ENCODE results near the gene CABCOCO1.

CABCOCO1 gene, protein sequence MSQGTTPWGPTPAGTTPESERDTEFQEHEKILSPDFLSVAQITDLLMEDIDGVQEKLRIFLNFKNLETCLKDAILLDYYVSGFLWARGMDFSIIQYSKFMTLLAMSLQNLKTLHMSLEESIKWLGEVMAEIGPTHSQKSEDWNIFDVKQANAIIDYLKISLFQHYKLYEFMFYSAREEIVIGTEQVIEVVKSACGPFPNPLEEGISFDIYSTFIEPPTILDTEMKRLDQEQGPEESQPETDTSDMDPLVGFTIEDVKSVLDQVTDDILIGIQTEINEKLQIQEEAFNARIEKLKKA

DNA sequence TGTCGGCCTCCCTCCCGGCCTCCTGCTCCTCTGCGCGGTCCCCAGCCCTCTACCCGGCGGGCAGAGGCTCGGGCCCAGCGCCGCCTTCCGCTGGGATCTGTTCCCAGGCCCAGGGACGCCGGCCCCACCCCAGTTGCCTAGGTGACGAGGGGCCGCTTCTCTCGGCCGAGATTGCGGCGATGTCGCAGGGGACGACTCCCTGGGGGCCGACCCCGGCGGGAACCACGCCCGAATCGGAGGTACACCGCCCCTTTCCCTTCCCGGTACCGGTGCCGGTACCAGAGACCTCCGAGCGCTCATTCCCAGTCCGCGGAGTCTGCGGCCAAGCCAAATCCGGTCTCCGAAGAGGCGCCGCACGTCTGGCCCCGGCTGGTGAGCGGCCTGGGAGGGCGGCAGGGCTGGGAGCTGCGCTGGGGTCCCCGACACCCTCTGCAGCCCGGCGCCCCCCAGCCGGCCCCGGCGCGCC lies at the start of gene CABCOCO1:
Gene CABCOCO1, plus strand, starts transcription at position 136 of the 466 bp plus-strand sequence. Its CDS starts 44 bp downstream, at position 180.
- DNase-seq (ENCODE audit: low spot score): peak; percentile 92

DNA sequence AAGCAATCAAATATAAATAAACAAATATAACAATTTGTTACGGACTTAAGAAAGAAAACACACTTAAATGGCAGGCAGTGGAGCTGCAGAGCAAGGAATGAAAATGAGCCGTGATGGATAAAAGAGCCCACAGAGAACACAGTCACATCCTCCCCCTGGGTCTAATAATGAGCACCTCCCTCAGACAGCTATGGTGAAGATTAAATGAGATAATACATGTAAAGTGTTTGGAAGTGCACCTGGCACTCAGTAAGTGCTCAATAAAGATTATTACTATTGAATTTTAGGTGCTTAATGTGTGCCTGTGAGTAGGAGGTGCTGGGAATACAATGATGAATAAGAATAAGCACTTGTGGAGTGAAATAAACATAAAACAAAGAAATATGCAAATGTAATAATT lies 49.1 kb upstream of the CABCOCO1 start:
- no peak for DNase-seq (ENCODE audit: low spot score)

DNA sequence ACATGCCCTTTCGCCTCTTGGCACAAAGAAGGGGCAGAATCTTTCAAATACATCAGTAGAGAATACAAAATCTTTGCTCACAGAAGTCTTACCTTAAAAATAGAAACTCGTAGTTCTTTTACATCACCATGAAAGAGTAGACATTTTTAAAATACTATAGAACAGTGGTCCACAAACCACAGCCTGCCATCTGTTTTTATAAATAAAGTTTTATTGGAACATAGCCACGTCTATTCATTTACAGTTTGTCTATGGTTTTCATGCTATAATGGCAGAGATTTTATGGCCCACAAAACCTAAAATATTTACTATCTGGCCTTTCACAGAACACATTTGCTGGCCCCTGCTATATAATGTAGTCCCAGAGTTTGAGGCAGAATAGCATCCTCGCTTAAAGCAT lies 46.1 kb upstream of the CABCOCO1 start:
- no peak for DNase-seq (ENCODE audit: low spot score)

DNA sequence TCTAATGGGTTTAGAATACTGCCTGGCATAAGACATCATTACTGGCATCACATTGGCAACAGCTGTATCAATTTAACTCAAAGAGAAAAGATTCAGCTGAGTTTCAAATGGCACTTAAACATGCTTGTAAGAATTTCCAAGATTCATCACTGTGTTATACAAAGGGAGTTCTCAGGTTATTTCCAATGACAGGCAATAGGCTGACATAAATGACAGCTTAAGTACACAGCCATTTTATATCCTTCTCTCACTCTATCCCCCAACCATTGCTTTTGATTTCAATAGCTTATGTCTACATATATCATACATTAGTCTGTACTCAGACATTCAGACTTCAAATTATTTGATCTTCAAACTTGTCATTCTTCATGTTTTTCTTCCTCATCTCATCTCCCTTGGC lies 45.5 kb upstream of the CABCOCO1 start:
- DNase-seq (ENCODE audit: low spot score): no peak

DNA sequence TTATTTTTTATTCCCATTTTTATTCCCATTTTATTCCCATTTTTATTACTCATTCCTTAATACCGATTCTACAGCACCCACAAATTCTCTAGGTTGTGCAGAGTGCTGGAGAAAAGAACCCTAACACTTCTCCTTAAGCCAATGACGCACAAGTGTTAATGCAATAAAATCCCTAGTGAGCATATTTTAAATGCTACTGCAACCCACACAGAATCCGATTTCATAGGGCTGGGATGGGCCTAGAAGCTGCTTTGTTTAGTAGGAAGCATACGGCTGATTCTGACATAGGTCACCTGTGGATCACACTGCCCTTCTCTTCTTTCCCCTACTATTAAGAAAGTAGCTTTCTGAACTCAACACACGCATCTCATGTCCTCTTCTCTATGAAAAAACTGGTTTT lies 45.1 kb upstream of the CABCOCO1 start:
- DNase-seq (ENCODE audit: low spot score): no peak

DNA sequence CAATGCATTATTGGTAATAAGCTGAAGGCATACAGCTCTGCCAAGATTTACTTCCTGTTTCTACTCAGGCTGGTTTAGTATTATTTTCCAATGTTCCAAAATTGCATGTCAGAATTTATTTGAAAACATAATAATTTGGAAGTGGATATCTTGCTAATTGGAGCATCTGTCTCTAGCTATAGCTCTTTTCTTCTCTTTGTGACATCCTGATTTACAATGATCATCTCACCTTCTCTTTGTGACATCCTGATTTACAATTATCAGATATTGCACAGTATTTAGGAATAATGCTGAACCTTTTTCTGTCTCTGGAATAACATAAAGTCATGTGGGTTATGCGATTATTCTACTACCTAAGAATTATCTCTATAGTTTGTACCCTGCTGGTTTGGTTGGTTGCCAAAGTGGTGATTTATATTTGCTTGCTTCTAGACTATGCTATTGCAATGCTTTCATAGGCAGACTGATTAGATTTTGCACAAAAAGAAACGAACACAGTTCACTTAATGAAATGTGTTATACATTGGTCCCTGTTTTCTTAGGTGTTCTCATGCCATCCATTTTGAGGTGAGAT lies 44.3 kb upstream of the CABCOCO1 start:
- no peak for DNase-seq (ENCODE audit: low spot score)

DNA sequence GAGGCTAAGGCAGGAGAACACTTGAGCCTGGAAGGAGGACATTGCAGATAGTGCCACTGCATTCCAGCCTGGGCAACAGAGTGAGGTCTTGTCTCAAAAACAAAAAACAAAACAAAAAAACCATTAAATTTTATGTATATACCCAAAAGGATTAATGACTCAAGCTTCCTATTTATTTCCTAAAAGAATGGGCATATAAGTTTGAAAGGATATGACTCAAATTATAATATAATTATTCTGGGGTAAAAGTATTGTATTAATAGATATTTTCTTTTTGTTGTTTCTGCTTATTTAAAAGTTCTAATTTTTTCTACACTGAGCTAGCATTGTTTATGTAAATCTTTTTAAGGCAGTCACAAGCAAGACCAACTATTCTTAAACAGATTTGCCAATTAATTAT lies 42.2 kb upstream of the CABCOCO1 start:
- DNase-seq (ENCODE audit: low spot score): no peak

DNA sequence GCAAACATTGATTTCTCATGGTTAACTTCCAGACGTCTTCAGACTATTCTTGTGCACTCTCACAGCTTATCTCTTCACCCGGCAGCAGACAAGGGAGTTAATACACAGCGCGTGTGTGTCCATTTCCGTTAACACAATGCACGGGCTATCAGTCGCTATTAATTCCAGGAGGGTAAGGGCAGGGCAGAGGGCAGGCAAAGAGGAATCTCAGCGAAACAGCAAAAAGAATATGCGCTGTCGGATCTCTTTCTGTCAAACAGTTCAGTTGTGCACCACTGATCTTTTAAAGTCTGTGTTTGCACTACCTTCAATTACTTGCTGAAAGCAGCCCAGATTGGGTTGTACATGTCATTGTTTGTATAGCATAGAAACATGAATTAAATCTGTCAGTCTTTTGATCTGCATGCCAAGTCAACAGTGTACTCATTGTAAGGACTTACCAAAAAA lies 41.1 kb upstream of the CABCOCO1 start:
- DNase-seq (ENCODE audit: low spot score): no peak

DNA sequence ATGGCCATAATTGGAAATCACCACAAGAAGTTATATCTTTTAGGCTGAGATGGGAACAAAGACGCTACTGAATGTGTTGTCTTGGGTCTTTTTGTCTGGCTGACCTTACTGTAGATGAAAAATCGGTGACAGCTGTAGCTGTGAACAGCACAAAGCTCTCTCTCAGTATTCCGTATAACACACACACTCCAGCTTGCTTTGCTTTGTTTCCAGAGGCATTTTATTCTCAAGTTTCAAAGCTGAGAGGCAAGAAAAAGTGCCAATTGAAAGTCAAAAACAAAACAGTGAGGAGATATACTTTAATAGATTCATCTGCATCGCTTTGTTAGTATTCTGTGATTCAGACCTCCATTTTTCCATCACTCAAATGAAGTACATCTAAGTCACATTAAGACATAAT lies 39.6 kb upstream of the CABCOCO1 start:
- DNase-seq (ENCODE audit: low spot score): no peak

DNA sequence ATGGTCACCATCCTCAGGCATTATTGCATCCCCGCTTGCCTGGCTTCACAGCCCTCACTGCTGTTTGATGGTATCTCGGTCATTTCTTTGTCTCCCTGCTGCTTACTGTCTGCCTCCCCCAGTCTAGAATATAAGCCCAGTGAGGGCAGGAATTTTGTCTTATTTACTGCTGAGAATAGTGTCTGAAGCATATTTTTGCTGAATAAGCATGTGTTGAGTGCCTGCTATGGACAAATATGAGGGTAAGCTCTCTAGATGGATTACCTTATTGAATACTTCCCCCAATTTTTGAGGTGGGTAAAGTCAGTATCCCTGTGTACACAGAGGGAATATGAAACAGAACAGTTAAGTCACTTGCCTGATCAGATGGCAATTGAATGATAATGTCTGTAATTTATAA lies 36.5 kb upstream of the CABCOCO1 start:
- no peak for DNase-seq (ENCODE audit: low spot score)

DNA sequence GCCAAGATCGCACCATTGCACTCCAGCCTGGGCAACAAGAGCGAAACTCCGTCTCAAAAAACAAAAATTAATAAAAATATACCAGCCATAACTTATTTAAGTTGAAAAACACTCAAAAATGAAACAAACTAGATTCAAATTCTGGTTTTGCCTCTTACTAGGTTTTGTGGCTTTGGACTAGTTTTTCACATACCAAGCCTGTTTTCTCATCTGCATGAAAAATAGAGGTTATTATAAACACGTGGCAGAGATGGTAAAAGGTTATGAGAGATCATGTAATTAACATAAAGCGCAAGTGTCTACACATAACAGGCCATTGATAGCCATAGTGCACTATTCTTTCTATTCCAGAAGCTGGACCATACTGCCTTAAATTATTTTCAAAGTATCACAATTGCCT lies 35.5 kb upstream of the CABCOCO1 start:
- DNase-seq (ENCODE audit: low spot score): no peak

DNA sequence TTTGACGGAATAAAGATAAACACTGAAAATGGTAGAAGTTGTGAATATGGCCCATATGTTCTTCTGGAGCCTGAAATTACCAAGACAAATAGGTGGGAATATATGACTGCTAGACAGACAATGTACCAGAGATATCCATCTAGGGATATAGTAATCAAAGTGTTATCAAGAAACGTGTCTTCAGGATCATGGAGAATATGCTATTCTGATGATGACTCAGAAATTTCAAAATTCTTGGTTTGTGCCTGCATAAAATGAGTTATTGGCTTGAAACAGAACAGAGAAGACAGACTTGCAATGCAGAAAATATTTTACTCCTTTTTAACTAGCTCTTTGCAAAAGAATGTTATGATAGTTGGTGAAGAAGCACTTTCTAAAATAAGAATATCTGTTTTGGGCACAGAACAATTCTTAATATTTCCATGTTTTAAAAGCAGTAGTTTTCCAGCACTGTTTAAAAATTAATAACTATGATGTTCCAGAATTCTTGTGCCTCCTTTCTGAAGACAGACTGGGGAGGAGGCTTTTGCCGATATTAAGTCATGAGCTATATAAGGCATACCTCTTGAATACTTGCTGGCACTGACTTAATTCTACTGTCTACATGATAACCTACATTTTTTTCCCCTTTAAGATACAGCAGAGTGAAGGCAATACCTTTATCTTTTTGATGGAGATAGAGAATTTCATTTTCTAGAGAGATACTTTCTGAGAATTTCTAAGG lies 34.4 kb upstream of the CABCOCO1 start:
- peak; percentile 22 for DNase-seq (ENCODE audit: low spot score)

DNA sequence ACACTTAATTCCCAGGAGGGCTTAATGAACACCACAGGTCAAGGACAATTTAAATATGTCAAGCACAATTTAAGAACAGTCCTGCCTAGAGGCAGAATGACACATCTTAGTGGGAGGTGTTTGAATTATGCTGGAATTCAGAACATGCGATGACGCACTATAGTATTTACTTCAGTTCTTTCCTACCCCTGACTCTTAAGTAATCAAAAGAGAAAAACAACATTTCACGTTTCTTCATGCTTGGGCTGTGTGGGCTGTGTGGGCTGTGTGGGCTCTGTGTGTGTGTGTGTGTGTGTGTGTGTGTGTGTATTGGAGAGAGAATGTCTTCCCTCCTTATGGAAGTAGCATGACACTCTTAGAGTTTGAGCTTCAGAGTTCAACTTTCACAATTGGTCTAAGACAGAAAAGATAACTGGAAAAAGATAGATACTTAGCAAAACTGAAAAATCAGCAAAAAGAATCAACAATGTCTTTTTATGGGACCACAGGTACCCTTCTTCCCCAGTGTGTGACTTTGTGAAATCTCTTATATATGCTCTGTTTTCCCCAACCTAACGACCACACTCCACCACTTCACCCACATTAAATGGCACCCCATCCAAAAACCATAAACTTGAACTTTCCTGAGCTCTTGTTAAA lies 33.7 kb upstream of the CABCOCO1 start:
- peak; percentile 64 for DNase-seq (ENCODE audit: low spot score)

DNA sequence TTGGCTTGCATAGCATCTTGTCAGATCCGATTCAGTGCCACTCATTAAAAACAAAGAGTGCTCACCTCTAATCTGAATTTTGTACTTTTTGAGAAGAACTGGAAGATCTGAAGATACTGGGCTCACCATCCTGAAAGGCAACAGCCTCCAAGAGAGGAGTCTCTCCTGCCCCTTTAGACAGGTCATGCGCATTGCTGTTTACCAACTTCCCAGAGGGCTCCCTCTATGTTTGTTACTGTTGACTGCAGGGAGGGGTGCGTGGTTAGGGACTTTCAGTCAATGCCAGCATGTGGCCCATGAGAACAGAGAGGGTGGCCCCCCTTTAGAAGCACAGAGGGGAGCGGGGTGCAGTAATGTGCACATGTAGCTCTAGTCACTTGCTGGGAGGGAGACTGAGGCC lies 33.2 kb upstream of the CABCOCO1 start:
- no peak for DNase-seq (ENCODE audit: low spot score)

DNA sequence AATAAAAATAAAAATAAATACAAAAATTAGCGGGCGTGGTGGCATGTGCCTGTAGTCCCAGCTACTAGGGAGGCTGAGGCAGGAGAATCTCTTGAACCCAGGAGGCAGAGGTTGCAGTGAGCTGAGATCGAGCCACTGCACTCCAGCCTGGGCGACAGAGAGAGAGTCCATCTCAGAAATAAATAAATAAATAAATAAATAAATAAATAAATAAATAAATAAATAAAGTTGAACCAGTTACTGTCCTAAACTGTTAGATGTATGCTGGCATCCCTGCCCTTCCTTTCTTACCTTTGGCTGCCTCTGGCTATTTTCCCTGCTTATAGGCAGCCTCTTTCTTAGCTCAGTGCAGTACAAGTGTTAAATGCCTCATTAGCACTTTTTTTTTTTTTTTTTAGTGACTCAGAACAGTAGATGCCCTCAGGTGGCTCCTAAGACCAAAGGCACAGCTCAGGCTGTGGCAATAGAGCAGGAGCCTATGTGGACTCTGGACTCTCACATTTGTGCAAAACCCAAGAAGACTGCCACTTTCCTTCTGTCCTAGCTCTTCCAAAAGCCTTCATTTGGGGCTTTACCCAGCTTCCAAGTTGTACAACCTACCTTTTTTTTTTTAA lies 30.6 kb upstream of the CABCOCO1 start:
- no peak for DNase-seq (ENCODE audit: low spot score)

DNA sequence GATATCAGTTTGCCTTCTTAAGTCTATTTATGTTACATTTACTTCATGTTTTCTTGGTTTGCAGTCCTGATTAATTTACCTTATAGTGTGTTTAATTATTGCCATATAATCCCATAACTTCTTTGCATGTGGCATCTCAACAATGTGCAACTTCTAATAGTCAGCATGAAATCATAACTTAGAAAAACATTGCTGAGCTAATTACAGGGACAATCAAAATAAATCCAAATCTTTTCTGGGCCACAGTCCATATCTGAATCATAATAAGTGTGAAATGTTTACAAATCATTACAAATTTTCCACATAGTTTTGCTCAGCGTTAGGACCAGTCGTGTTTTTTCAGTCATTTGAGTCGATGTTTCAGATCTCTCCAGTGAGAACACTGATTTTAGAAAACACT lies 29.1 kb upstream of the CABCOCO1 start:
- peak; percentile 18 for DNase-seq (ENCODE audit: low spot score)

DNA sequence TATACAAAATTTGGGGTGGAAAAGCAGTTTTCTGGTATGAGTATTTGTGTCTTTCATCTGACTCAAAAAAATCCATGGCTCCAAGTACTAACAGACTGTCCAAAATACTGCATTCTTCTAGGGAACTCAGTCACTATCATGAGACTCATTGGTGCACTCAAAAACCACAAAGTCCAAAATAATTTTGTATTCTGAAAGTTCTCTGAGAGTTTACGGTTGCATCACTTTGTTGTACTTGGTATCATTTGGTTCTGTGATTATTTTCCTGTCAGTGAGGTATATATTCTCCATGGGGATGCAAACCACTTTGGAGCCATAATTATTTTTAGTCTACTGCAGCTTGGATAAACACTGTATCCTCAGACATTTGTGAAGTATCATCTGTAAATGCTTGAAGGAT lies 28.0 kb upstream of the CABCOCO1 start:
- DNase-seq (ENCODE audit: low spot score): peak; percentile 37

DNA sequence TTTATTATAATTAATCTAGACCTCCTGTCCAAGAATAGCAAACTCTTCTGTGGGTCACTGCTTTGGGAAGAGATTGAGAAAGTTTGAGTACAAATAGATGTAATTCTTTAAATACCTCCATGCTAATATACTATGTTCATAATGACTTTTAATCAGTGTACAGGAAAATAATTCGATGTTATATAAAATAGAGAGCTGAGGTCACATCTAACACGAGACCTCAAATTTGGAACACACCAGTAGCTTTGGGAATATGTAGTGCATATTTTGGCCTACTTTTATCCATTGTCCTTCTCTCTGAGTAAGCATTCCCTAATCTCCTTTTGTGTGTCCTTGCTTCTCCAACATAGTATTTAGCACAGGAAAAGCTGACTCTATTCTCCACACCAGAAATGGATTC lies 27.3 kb upstream of the CABCOCO1 start:
- no peak for DNase-seq (ENCODE audit: low spot score)

DNA sequence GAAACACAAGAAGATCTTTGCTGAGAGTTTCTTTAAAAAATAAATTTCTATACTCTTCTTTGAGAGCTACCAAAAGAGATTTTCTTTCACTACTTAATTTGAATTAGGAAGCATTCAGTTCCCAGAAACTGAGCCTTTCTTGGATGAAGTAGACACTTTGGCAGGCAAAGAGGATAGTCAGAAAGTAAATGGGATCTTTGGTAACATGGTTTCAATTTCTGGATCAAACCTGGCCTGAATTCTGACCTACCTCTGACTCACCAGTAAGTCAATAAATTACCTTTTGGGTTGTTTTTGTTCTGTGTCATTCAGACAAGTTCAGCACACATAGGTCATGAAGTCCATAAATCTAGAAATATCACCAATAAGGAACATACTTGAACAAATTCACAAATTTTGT lies 26.8 kb upstream of the CABCOCO1 start:
- DNase-seq (ENCODE audit: low spot score): no peak

DNA sequence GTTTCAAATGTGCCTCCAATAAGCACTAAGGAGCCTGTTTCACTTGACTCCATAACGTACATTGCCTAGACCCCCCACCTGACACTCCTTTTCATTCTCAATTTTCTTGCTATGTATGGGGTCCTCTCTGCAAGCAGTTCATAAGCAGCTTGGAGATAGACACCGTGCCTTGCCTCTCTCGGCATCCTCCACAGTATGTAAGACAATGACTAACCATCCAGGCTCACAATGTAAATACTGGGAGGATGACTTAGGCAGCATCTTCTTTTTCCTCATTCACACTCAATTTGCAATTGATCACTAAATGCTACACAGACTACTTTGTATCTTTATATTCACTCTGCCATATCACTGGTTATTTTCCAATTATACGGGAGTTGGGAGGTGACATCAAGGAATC lies 22.8 kb upstream of the CABCOCO1 start:
- no peak for DNase-seq (ENCODE audit: low spot score)

DNA sequence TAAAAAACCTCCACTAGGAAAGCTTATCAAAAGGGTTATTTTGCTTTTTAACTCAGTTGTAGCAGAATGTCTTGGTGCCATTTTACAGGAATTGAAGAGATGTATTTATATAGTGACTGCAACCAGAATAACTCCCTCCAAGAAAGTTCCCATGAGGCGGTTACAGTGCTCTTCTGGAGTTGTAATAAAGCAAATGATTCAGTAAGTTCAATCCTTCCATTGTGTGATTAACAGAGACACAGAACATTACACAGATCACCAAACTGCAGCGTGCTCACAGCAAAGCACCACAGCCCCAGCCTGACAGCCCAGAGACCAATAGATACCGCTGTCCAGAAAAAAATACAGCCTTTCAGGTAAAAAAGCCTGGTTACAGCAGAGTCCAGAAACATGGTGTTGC lies 21.9 kb upstream of the CABCOCO1 start:
- no peak for DNase-seq (ENCODE audit: low spot score)

DNA sequence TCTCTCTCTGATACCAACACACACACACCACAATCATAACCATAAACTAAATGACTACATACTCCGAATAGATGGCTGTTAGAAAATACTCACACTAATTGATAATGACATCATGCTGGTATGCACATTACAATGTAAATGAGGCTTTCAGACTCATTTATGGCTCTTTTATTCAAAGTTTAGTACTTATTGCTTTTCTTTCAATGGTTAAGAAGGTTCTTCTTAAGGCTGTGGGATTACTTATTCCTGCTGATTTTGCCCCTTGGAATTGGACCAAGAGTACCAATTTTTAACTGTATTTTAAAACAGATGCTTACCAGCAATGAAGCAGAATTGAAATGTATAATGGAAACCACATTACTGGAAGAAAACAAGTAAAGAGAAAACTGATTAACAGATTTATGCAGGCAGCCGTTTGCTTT lies 20.6 kb upstream of the CABCOCO1 start:
- DNase-seq (ENCODE audit: low spot score): no peak
